GM18868 (cell line): ENCODE data around the gene FNTB.
A peak's percentile ranks its signal among the peaks of the same experiment; 100 is the strongest.

Source experiments
- ATAC-seq: cut with Tn5 transposase; IDR thresholded peaks from one replicate; pipeline ENCODE4 v1.9.1; 2021; ENCODE audit warnings: mild to moderate bottlenecking, moderate library complexity; ENCODE audit not compliant: unreplicated experiment

FNTB gene

GRCh38 chr14:64974563-64974962 lies 12.1 kb upstream of the FNTB start:
- ATAC-seq: no peak

GRCh38 chr14:64979336-64980074 lies 7.2 kb upstream of the FNTB start:
- no peak for ATAC-seq

GRCh38 chr14:64983439-64984310 lies 3.0 kb upstream of the FNTB start:
- ATAC-seq: no peak

GRCh38 chr14:64987438-64987767 lies 708 bp downstream of the FNTB start:
- no peak for ATAC-seq

GRCh38 chr14:64990296-64990695 lies 3.6 kb downstream of the FNTB start:
- ATAC-seq: no peak

- no peak for ATAC-seq
Measured at GRCh38 chr14:64990939-64991338, 4.2 kb downstream of the FNTB start.

- ATAC-seq: no peak
Measured at GRCh38 chr14:64992328-64992885, 5.7 kb downstream of the FNTB start.

GRCh38 chr14:64993266-64993930 lies 6.7 kb downstream of the FNTB start:
- ATAC-seq: no peak

- no peak for ATAC-seq
Measured at GRCh38 chr14:64994540-64994939, 7.8 kb downstream of the FNTB start.

GRCh38 chr14:64995291-64995690 lies 8.6 kb downstream of the FNTB start:
- ATAC-seq: no peak

- peak; percentile 57 for ATAC-seq
Measured at GRCh38 chr14:64997108-64997794, 10.6 kb downstream of the FNTB start.

GRCh38 chr14:64998455-64998931 lies 11.8 kb downstream of the FNTB start:
- peak; percentile 42 for ATAC-seq

GRCh38 chr14:65000898-65001591 lies 14.3 kb downstream of the FNTB start:
- ATAC-seq: no peak

- ATAC-seq: no peak
Measured at GRCh38 chr14:65001723-65002122, 15.0 kb downstream of the FNTB start.

- no peak for ATAC-seq
Measured at GRCh38 chr14:65002586-65003210, 16.0 kb downstream of the FNTB start.

GRCh38 chr14:65003394-65003793 lies 16.7 kb downstream of the FNTB start:
- ATAC-seq: peak; percentile 74

- ATAC-seq: no peak
Measured at GRCh38 chr14:65006261-65006721, 19.6 kb downstream of the FNTB start.

GRCh38 chr14:65007202-65007601 lies 20.5 kb downstream of the FNTB start:
- ATAC-seq: no peak

GRCh38 chr14:65010211-65010931 lies 23.7 kb downstream of the FNTB start:
- ATAC-seq: no peak
